Panc1 (cell line): ENCODE measurements around the gene PC. TPM values are rescaled to one million over a fixed set of nuclear protein-coding genes. Genes with fewer than 3 reads are reported as not detected.

Experiments
- ATAC-seq: fragments of 200-7000 bp; cut with Tn5 transposase; 2 replicates; pipeline ENCODE4 v1.9.1; 2020; ENCODE audit warnings: mild to moderate bottlenecking, moderate library complexity
- BruUV-seq: library from RNA; stranded (reverse); fragments of 400-500 nt; replicated peaks from 2 replicates; lab custom pipeline; 2021; lab: Mats Ljungman, UMichigan
- CTCF ChIA-PET: fragments of 300-600 bp; sonication (Branson Sonifier 250); formaldehyde crosslinking; loops from one replicate; lab custom pipeline; 2022; ENCODE audit warnings: antibody characterized with exemption; lab: Charles Lee
- POLR2A ChIA-PET: fragments of 300-600 bp; sonication (Branson Sonifier 250); formaldehyde crosslinking; loops from one replicate; lab custom pipeline; 2022; ENCODE audit warnings: antibody characterized with exemption; lab: Charles Lee
- DNase-seq: peaks from one replicate; pipeline ENCODE4 v3.0.0-alpha.2; 2010; ENCODE audit warnings: low read depth, low spot score
- H3K27ac ChIP-seq: 2 replicates; pipeline ENCODE4 v1.5.1; 2011; ENCODE audit warnings: mild to moderate bottlenecking, low read length, inconsistent platforms
- H3K27me3 ChIP-seq: fragments of 200-500 bp; sonication (Bioruptor generic); 2 replicates; pipeline ENCODE4 v1.6.0; 2014; ENCODE audit warnings: low read length, inconsistent platforms; ENCODE audit not compliant: control insufficient read depth, insufficient read depth
- H3K36me3 ChIP-seq: fragments of 200-500 bp; sonication (Bioruptor generic); 2 replicates; pipeline ENCODE4 v1.5.1; 2014; ENCODE audit warnings: inconsistent platforms, mild to moderate bottlenecking, low read length, moderate library complexity; ENCODE audit not compliant: control insufficient read depth, insufficient read depth
- H3K4me1 ChIP-seq: 2 replicates; pipeline ENCODE4 v1.5.1; 2011; ENCODE audit warnings: inconsistent platforms, mild to moderate bottlenecking, low read length, moderate library complexity; ENCODE audit not compliant: control insufficient read depth, insufficient read depth
- H3K4me3 ChIP-seq, 2 experiments: 2 replicates each; pipeline ENCODE4 v1.5.1; 2011 to 2012; ENCODE audit warnings: low read depth in 2 of 2, low read length in 2 of 2, mild to moderate bottlenecking in 2 of 2, inconsistent platforms in 1 of 2, moderate library complexity in 1 of 2
- H3K9me3 ChIP-seq: fragments of 200-500 bp; sonication (Bioruptor generic); 2 replicates; pipeline ENCODE4 v1.5.1; 2014; ENCODE audit warnings: low read depth, mild to moderate bottlenecking, inconsistent platforms, low read length, moderate library complexity; ENCODE audit not compliant: control insufficient read depth, insufficient read depth
- CTCF ChIP-seq: fragments of 450-650 bp; IDR thresholded peaks from 2 replicates; pipeline ENCODE4 v1.5.1; 2017; ENCODE audit warnings: mild to moderate bottlenecking
- POLR2AphosphoS5 ChIP-seq: IDR thresholded peaks from 2 replicates; pipeline ENCODE4 v1.6.1; 2012; ENCODE audit warnings: mild to moderate bottlenecking, low read depth, low read length, moderate library complexity
- REST ChIP-seq, 2 experiments: IDR thresholded peaks; 2 replicates each; pipeline ENCODE4 v1.6.1; 2011 to 2012; ENCODE audit warnings: low read depth in 2 of 2, control low read depth in 1 of 2, low read length in 1 of 2, mild to moderate bottlenecking in 1 of 2, moderate library complexity in 1 of 2; ENCODE audit not compliant: insufficient read depth in 1 of 2
- SIN3A ChIP-seq: IDR thresholded peaks from 2 replicates; pipeline ENCODE4 v1.6.1; 2012; ENCODE audit warnings: low read depth, mild to moderate bottlenecking, low read length, moderate library complexity, borderline replicate concordance; ENCODE audit not compliant: insufficient read depth
- TCF7L2 ChIP-seq: IDR thresholded peaks from 2 replicates; pipeline ENCODE4 v1.6.1; 2011; ENCODE audit warnings: mild to moderate bottlenecking, low read depth, low read length, inconsistent platforms
- in situ Hi-C: cut with HindIII; loops from 2 replicates; pipeline ENCODE4 v1.10.0; 2016; ENCODE audit warnings: low sequenced_read_pairs, low pct_unique_long_range_greater_than_20kb
- intact Hi-C: fragments of 100-400 bp; cut with micrococcal nuclease; formaldehyde crosslinking; loops from one replicate; pipeline ENCODE4 v1.10.0; 2022; ENCODE audit not compliant: unreplicated experiment
- total RNA-seq: library from RNA; stranded (reverse); gene quantifications from one replicate; pipeline ENCODE4 v1.2.1, GENCODE V29; 2021; ENCODE audit not compliant: unreplicated experiment

Gene PC
- total RNA-seq, 1 experiment from 2014 or later = 12.8 TPM

DNA sequence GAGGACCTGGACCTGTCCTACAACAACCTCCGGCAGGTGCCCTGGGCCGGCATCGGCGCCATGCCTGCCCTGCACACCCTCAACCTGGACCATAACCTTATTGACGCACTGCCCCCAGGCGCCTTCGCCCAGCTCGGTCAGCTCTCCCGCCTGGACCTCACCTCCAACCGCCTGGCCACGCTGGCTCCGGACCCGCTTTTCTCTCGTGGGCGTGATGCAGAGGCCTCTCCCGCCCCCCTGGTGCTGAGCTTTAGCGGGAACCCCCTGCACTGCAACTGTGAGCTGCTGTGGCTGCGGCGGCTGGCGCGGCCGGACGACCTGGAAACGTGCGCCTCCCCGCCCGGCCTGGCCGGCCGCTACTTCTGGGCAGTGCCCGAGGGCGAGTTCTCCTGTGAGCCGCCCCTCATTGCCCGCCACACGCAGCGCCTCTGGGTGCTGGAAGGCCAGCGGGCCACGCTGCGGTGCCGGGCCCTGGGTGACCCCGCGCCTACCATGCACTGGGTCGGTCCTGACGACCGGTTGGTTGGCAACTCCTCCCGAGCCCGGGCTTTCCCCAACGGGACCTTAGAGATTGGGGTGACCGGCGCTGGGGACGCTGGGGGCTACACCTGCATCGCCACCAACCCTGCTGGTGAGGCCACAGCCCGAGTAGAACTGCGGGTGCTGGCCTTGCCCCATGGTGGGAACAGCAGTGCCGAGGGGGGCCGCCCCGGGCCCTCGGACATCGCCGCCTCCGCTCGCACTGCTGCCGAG is 99.8 kb downstream of the PC start:
- POLR2A ChIA-PET = no interaction called here
- TF ChIP-seq POLR2AphosphoS5 (no peak), CTCF (no peak), REST (IDR thresholded peaks at IDR 0.05; ENCODE audit: insufficient read depth in 1 of 2, low read depth in 2 of 2, low read length in 1 of 2) (no peak), TCF7L2 (no peak), SIN3A (no peak)
- no peaks in the 10 kb centered on the region for H3K27me3 ChIP-seq
- BruUV-seq = no TSS peak
- H3K36me3 ChIP-seq = no peaks in the 10 kb centered on the region
- in situ Hi-C loops (no loop called here), intact Hi-C loops (no loop called here)
- H3K27ac ChIP-seq = no peak overlapping the region; the same call in 1 of the 2 replicates
- ATAC-seq (no peak), DNase-seq (no peak)
- peaks cover 22% of the 10 kb centered on the region for H3K4me1 ChIP-seq
- H3K4me3 ChIP-seq = peak overlapping the region; percentile 77 to 79
- CTCF ChIA-PET = no interaction called here
- no peaks in the 10 kb centered on the region for H3K9me3 ChIP-seq

DNA sequence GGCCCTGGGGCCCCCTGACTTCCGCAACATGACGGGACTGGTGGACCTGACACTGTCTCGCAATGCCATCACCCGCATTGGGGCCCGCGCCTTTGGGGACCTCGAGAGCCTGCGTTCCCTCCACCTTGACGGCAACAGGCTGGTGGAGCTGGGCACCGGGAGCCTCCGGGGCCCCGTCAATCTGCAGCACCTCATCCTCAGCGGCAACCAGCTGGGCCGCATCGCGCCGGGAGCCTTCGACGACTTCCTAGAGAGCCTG is 100.3 kb downstream of the PC start:
- TF ChIP-seq REST (IDR thresholded peaks at IDR 0.05; ENCODE audit: insufficient read depth in 1 of 2, low read depth in 2 of 2, low read length in 1 of 2) (no peak), CTCF (no peak), POLR2AphosphoS5 (0 out of 2 replicates have a peak, but pooled peaks have one; percentile 35), SIN3A (no peak)
- ChIA-PET CTCF (no interaction called here), POLR2A (no interaction called here)
- Histone ChIP-seq H3K4me1 (peaks cover 22% of the 10 kb centered on the region), H3K27me3 (no peaks in the 10 kb centered on the region), H3K36me3 (no peaks in the 10 kb centered on the region), H3K4me3 (peak overlapping the region; percentile 77 to 79), H3K9me3 (no peaks in the 10 kb centered on the region), H3K27ac (peak overlapping the region; percentile 82; the same call in 1 of the 2 replicates)
- ATAC-seq (peak; percentile 0; the same call in 1 of the 2 replicates), DNase-seq (no peak)
- in situ Hi-C loops (no loop called here), intact Hi-C loops (no loop called here)
- BruUV-seq = no TSS peak
